Activated CD8-positive, alpha-beta T cell treated with anti-CD3 and anti-CD28 coated beads for 36 hours (primary cell): ENCODE results near the gene HIRA. TPM values are rescaled to one million over a fixed set of nuclear protein-coding genes. Genes with fewer than 3 reads are reported as not detected.
"Not testable (repeated sequence)": the region's sequence is repeated elsewhere in the genome, so short reads cannot be mapped to it uniquely, and the experiment has no call there.

Experiments
- ATAC-seq: fragments of 200-7000 bp; cut with Tn5 transposase; one replicate; pipeline ENCODE4 v1.10.0; 2021; ENCODE audit warnings: mild to moderate bottlenecking, moderate library complexity
- CTCF ChIA-PET: fragments of 350-600 bp; sonication (Branson Sonifier 250); formaldehyde crosslinking; loops from one replicate; lab custom pipeline; 2021; ENCODE audit warnings: antibody characterized with exemption; lab: Charles Lee
- POLR2A ChIA-PET: fragments of 350-600 bp; sonication (Branson Sonifier 250); formaldehyde crosslinking; loops from one replicate; lab custom pipeline; 2021; ENCODE audit warnings: antibody characterized with exemption; lab: Charles Lee
- DNase-seq: peaks from one replicate; pipeline ENCODE4 v3.0.0-alpha.2; 2020
- H3K27ac Mint-ChIP-seq: one replicate; pipeline ENCODE4 v1.8.0; 2021; ENCODE audit warnings: mild to moderate bottlenecking, mixed read lengths
- H3K27me3 Mint-ChIP-seq: one replicate; pipeline ENCODE4 v1.8.0; 2021; ENCODE audit warnings: mixed read lengths
- H3K36me3 Mint-ChIP-seq: one replicate; pipeline ENCODE4 v1.8.0; 2021; ENCODE audit warnings: low read depth, mixed read lengths
- H3K4me1 Mint-ChIP-seq: one replicate; pipeline ENCODE4 v1.8.0; 2021; ENCODE audit warnings: low read depth, mixed read lengths
- H3K4me3 Mint-ChIP-seq: one replicate; pipeline ENCODE4 v1.8.0; 2021; ENCODE audit warnings: mild to moderate bottlenecking, moderate library complexity, mixed read lengths
- H3K9me3 Mint-ChIP-seq: one replicate; pipeline ENCODE4 v1.8.0; 2021; ENCODE audit warnings: mixed read lengths
- intact Hi-C: fragments of 100-400 bp; cut with micrococcal nuclease; formaldehyde crosslinking; loops from one replicate; pipeline ENCODE4 v1.10.0; 2022
- total RNA-seq, 2 experiments: library from RNA; stranded (reverse); gene quantifications; one replicate each; pipeline ENCODE4 v1.2.3, GENCODE V29; 2021
- TF ChIP-seq, protein P1 (sequence below): fragments of 200-600 bp; IDR thresholded peaks from one replicate; pipeline ENCODE4 v1.8.0; 2022; ENCODE audit warnings: antibody characterized with exemption, mild to moderate bottlenecking

HIRA gene
- total RNA-seq, 2 experiments from 2014 or later = 29.7 to 30.5 TPM

DNA sequence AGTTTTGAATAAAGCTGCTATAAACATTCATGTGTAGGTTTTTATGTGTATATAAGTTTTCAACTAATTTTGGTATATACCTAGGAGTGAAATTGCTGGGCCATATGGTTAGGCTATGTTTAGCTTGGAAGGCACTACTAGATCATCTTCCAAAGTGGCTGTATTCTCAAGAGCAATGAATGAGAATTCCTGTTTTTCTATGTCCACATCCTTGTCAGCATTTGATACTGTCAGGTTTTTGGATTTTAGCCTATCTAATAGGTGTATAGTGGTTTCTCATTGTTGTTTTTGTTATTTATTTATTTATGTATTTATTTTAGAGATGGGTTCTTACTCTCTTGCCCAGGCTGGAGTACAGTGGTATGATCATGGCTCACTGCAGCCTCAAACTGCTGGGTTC lies 113.7 kb downstream of the HIRA start:
- Mint-ChIP-seq H3K4me3 (no peak overlapping the region), H3K4me1 (no peaks in the 10 kb centered on the region), H3K27ac (no peak overlapping the region), H3K36me3 (peaks cover 2% of the 10 kb centered on the region), H3K9me3 (peaks cover 21% of the 10 kb centered on the region), H3K27me3 (no peaks in the 10 kb centered on the region)
- ATAC-seq = no peak
- TF ChIP-seq, protein P1, sequence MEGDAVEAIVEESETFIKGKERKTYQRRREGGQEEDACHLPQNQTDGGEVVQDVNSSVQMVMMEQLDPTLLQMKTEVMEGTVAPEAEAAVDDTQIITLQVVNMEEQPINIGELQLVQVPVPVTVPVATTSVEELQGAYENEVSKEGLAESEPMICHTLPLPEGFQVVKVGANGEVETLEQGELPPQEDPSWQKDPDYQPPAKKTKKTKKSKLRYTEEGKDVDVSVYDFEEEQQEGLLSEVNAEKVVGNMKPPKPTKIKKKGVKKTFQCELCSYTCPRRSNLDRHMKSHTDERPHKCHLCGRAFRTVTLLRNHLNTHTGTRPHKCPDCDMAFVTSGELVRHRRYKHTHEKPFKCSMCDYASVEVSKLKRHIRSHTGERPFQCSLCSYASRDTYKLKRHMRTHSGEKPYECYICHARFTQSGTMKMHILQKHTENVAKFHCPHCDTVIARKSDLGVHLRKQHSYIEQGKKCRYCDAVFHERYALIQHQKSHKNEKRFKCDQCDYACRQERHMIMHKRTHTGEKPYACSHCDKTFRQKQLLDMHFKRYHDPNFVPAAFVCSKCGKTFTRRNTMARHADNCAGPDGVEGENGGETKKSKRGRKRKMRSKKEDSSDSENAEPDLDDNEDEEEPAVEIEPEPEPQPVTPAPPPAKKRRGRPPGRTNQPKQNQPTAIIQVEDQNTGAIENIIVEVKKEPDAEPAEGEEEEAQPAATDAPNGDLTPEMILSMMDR = no peak
- ChIA-PET POLR2A (no interaction called here), CTCF (no interaction called here)
- no peak for DNase-seq
- intact Hi-C loops = no loop called here

GRCh38 chr22:19307872-19308271 lies 123.7 kb downstream of the HIRA start:
- Mint-ChIP-seq H3K27me3 (no peaks in the 10 kb centered on the region), H3K9me3 (no peaks in the 10 kb centered on the region), H3K36me3 (no peaks in the 10 kb centered on the region), H3K4me1 (no peaks in the 10 kb centered on the region), H3K4me3 (no peak overlapping the region), H3K27ac (no peak overlapping the region)
- TF ChIP-seq, protein P1 = no peak
- CTCF ChIA-PET = no interaction called here
- intact Hi-C loops = no loop called here
- ATAC-seq (no peak), DNase-seq (no peak)
- POLR2A ChIA-PET = no interaction called here

GRCh38 chr22:19306535-19306934 lies 125.0 kb downstream of the HIRA start:
- intact Hi-C loops, H3K27ac Mint-ChIP-seq, H3K27me3 Mint-ChIP-seq, H3K36me3 Mint-ChIP-seq, DNase-seq, H3K4me3 Mint-ChIP-seq, H3K4me1 Mint-ChIP-seq, H3K9me3 Mint-ChIP-seq, POLR2A ChIA-PET, CTCF ChIA-PET, ATAC-seq: not testable (repeated sequence)

DNA sequence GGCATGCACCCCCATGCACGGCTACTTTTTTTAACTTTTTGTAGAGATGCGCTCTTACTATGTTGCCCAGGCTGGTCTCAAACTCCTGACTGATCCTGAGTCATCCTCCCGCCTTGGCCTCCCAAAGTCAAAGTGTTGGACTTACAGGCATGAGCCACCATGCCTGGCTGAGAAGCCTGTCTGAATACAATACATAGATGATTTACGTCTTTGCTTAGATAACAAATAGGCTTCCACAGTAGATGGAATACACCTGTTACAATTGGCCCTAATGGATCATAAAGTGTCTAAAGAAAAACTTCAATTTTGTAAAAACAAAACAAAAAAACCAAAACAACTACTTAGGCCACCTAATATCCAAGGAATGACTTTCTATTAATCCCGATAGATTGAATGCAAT lies 127.0 kb downstream of the HIRA start:
- DNase-seq = no peak
- Mint-ChIP-seq H3K27ac (no peak overlapping the region), H3K4me1 (no peaks in the 10 kb centered on the region), H3K9me3 (no peaks in the 10 kb centered on the region), H3K36me3 (no peaks in the 10 kb centered on the region), H3K4me3 (no peak overlapping the region), H3K27me3 (no peaks in the 10 kb centered on the region)
- ChIA-PET POLR2A (no interaction called here), CTCF (no interaction called here)
- intact Hi-C loops = no loop called here
- TF ChIP-seq, protein P1 = no peak
- no peak for ATAC-seq

- intact Hi-C loops = no loop called here
- CTCF ChIA-PET = no interaction called here
These were observed 127.7 kb downstream of the HIRA start for GRCh38 chr22:19303785-19304184.

More at GRCh38 chr22:19303785-19304184, 127.7 kb downstream of the HIRA start:
- TF ChIP-seq, protein P1 = no peak
- H3K4me3 Mint-ChIP-seq = no peak overlapping the region
- DNase-seq = no peak
- H3K27me3 Mint-ChIP-seq = no peaks in the 10 kb centered on the region
- no peak overlapping the region for H3K27ac Mint-ChIP-seq
- POLR2A ChIA-PET = no interaction called here
- H3K9me3 Mint-ChIP-seq = no peaks in the 10 kb centered on the region
- no peaks in the 10 kb centered on the region for H3K4me1 Mint-ChIP-seq
- no peak for ATAC-seq
- H3K36me3 Mint-ChIP-seq = no peaks in the 10 kb centered on the region
